BE2C (cell line): ENCODE results near the gene OR56A4.

Experiments
- DNase-seq: peaks from one replicate; pipeline ENCODE4 v3.0.0-alpha.2; 2020
- H3K27me3 ChIP-seq: fragments of 250-450 bp; sonication (Bioruptor Pico); 2 replicates; pipeline ENCODE4 v1.5.1; 2020; ENCODE audit warnings: mild to moderate bottlenecking
- H3K36me3 ChIP-seq: fragments of 250-450 bp; sonication (Bioruptor Pico); 2 replicates; pipeline ENCODE4 v1.5.1; 2020; ENCODE audit warnings: mild to moderate bottlenecking
- H3K4me1 ChIP-seq: fragments of 250-450 bp; sonication (Bioruptor Pico); 2 replicates; pipeline ENCODE4 v1.5.1; 2020
- H3K4me3 ChIP-seq: 2 replicates; pipeline ENCODE4 v1.5.1; 2011; ENCODE audit warnings: low read depth, low read length
- H3K9me3 ChIP-seq: fragments of 250-450 bp; sonication (Bioruptor Pico); 2 replicates; pipeline ENCODE4 v1.5.1; 2020
- CTCF ChIP-seq: IDR thresholded peaks from 2 replicates; pipeline ENCODE4 v1.5.1; 2012; ENCODE audit warnings: mild to moderate bottlenecking, low read depth, low read length

The OR56A4 gene

GRCh38 chr11:6027501-6027900 is 20.8 kb upstream of the OR56A4 start:
- no peaks in the 10 kb centered on the region for H3K36me3 ChIP-seq
- TF ChIP-seq CTCF: no peak

GRCh38 chr11:6025056-6025455 is 18.3 kb upstream of the OR56A4 start:
- DNase-seq: no peak
- H3K9me3 ChIP-seq: no peaks in the 10 kb centered on the region
- no peaks in the 10 kb centered on the region for H3K36me3 ChIP-seq
- H3K4me1 ChIP-seq: no peaks in the 10 kb centered on the region
- TF ChIP-seq CTCF: no peak
- H3K27me3 ChIP-seq: no peaks in the 10 kb centered on the region
- H3K4me3 ChIP-seq: no peak overlapping the region

More at GRCh38 chr11:6027501-6027900, 20.8 kb upstream of the OR56A4 start:
- Histone ChIP-seq H3K9me3 (no peaks in the 10 kb centered on the region), H3K27me3 (no peaks in the 10 kb centered on the region), H3K4me1 (no peaks in the 10 kb centered on the region), H3K4me3 (no peak overlapping the region)
- DNase-seq: no peak

- peak; percentile 35 for TF ChIP-seq CTCF
- DNase-seq: no peak
Measured at GRCh38 chr11:6022956-6023355, 16.2 kb upstream of the OR56A4 start.

GRCh38 chr11:6013042-6013441 is 6.3 kb upstream of the OR56A4 start:
- Histone ChIP-seq H3K4me1 (no peaks in the 10 kb centered on the region), H3K4me3 (no peak overlapping the region), H3K9me3 (no peaks in the 10 kb centered on the region), H3K36me3 (no peaks in the 10 kb centered on the region), H3K27me3 (no peaks in the 10 kb centered on the region)
- TF ChIP-seq CTCF: no peak
- DNase-seq: no peak

More at GRCh38 chr11:6022956-6023355, 16.2 kb upstream of the OR56A4 start:
- H3K36me3 ChIP-seq: no peaks in the 10 kb centered on the region
- no peaks in the 10 kb centered on the region for H3K9me3 ChIP-seq
- no peak overlapping the region for H3K4me3 ChIP-seq
- no peaks in the 10 kb centered on the region for H3K4me1 ChIP-seq
- no peaks in the 10 kb centered on the region for H3K27me3 ChIP-seq

GRCh38 chr11:6012035-6012668 is 5.4 kb upstream of the OR56A4 start:
- no peaks in the 10 kb centered on the region for H3K4me1 ChIP-seq
- H3K36me3 ChIP-seq: no peaks in the 10 kb centered on the region
- no peak for TF ChIP-seq CTCF
- no peak overlapping the region for H3K4me3 ChIP-seq
- H3K9me3 ChIP-seq: no peaks in the 10 kb centered on the region
- DNase-seq: no peak
- H3K27me3 ChIP-seq: no peaks in the 10 kb centered on the region

GRCh38 chr11:6006395-6006794 is 351 bp downstream of the OR56A4 start:
- Histone ChIP-seq H3K27me3 (no peaks in the 10 kb centered on the region), H3K4me3 (no peak overlapping the region), H3K4me1 (no peaks in the 10 kb centered on the region), H3K36me3 (no peaks in the 10 kb centered on the region), H3K9me3 (no peaks in the 10 kb centered on the region)
- no peak for TF ChIP-seq CTCF
- DNase-seq: no peak
